Prostate gland (tissue), 2 donors: ENCODE results near the gene COX8A.

Experiments
- POLR2A ChIP-seq: fragments of 450-650 bp; IDR thresholded peaks from one replicate; pipeline ENCODE4 v1.6.1; 2016; ENCODE audit warnings: antibody characterized with exemption, mild to moderate bottlenecking
- TF ChIP-seq, protein P1 (sequence below), 4 experiments: fragments of 200-600 bp in 2 of 4; fragments of 450-650 bp in 2 of 4; sonication (generic) in 2 of 4; IDR thresholded peaks; 1 replicate in 3 of 4; 2 replicates in 1 of 4; pipeline ENCODE4 v1.5.1; 2016 to 2019; ENCODE audit warnings: antibody characterized with exemption in 4 of 4, mild to moderate bottlenecking in 2 of 4, moderate library complexity in 2 of 4

DNA sequence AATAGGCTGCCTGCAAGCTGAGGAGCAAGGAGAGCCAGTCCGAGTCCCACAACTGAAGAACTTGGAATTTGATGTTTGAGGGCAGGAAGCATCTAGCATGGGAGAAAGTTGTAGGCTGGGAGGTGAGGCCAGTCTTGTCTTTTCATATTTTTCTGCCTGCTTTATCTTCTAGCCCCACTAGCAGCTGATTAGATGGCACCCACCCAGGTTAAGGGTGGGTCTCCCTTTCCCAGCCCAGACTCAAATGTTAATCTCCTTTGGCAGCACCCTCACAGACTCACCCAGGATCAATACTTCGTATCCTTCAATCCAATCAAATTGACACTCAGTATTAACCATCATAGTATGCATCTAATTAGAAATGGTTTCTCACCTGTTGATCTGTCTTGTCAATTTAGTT, 5.0 kb upstream of the COX8A start:
- TF ChIP-seq, protein P1, sequence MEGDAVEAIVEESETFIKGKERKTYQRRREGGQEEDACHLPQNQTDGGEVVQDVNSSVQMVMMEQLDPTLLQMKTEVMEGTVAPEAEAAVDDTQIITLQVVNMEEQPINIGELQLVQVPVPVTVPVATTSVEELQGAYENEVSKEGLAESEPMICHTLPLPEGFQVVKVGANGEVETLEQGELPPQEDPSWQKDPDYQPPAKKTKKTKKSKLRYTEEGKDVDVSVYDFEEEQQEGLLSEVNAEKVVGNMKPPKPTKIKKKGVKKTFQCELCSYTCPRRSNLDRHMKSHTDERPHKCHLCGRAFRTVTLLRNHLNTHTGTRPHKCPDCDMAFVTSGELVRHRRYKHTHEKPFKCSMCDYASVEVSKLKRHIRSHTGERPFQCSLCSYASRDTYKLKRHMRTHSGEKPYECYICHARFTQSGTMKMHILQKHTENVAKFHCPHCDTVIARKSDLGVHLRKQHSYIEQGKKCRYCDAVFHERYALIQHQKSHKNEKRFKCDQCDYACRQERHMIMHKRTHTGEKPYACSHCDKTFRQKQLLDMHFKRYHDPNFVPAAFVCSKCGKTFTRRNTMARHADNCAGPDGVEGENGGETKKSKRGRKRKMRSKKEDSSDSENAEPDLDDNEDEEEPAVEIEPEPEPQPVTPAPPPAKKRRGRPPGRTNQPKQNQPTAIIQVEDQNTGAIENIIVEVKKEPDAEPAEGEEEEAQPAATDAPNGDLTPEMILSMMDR (IDR thresholded peaks at IDR 0.05) = no peak
- TF ChIP-seq POLR2A = no peak
